ENCODE measurements around the gene PRUNE1. TPM values are rescaled to one million over a fixed set of nuclear protein-coding genes. Genes with fewer than 3 reads are reported as not detected.
A peak's percentile ranks its signal among the peaks of the same experiment; 100 is the strongest.

PRUNE1 gene, protein sequence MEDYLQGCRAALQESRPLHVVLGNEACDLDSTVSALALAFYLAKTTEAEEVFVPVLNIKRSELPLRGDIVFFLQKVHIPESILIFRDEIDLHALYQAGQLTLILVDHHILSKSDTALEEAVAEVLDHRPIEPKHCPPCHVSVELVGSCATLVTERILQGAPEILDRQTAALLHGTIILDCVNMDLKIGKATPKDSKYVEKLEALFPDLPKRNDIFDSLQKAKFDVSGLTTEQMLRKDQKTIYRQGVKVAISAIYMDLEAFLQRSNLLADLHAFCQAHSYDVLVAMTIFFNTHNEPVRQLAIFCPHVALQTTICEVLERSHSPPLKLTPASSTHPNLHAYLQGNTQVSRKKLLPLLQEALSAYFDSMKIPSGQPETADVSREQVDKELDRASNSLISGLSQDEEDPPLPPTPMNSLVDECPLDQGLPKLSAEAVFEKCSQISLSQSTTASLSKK
- 22.6 TPM for total RNA-seq

DNA sequence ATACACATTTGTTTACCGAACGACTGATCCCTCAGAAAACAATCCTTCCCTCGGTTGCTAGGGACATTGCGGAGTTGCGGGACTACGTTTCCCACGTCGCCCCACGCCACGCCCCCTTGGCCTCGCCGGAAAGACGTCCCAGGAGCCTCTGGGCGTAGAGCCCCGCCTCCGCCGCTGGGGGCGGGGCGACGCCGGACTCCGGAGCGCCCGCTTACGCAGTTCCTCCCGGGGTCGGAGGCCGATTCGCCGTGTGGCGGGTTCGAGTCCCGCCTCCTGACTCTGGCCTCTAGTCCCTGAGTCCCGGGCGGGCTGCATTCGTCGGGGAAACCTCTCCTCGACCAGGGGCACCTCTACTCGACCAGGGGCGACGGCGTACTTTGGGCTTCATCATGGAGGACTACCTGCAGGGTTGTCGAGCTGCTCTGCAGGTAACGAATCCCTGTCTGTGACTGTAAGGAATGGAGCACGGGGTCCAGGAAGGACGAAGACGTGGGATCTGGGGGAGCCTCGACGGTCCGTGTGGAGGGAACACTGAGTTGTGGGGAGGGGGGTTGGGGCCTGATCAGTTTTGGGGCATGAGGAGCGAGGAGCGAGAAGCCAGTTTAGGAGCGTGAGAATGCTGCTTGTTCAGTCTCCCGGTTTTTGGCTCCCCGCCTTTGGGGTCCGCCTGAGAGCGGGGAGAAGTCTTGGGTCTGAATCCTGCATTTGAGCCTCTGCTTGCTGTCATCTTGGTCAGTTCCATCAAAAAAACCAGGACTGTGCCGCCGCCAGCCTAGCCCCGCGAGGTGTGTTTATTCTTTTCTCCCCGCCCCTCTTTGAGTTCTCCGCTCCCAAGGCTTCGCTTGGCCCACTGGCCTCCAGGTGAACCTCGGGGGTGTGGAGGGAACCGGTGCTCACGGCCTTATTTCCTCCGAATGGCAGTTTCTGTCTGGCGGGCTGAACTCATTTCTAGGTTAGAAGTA lies at the start of gene PRUNE1:
PRUNE1 (plus strand) TSS at position 206 of the 962 bp plus-strand sequence; CDS start at position 390, 184 bp downstream.
- intact Hi-C loops (cut with DNase I) = no loop called here
- ATAC-seq = peak; percentile 96
- DNase-seq (ENCODE audit: low spot score) = peak; percentile 99

DNA sequence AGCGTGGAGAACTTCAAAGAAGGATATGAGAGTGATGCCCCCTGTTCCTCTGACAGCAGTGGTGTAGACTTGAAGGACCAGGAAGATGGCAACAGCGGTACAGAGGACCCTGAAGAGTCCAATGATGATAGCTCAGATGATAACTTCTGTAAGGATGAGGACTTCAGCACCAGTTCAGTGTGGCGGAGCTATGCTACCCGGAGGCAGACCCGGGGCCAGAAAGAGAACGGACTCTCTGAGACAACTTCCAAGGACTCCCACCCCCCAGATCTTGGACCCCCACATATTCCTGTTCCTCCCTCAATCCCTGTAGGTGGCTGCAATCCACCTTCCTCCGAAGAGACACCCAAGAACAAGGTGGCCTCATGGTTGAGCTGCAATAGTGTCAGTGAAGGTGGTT lies 47.6 kb upstream of the PRUNE1 start:
- DNase-seq (ENCODE audit: low spot score) (no peak), ATAC-seq (no peak)
- intact Hi-C loops (cut with DNase I) = no loop called here

DNA sequence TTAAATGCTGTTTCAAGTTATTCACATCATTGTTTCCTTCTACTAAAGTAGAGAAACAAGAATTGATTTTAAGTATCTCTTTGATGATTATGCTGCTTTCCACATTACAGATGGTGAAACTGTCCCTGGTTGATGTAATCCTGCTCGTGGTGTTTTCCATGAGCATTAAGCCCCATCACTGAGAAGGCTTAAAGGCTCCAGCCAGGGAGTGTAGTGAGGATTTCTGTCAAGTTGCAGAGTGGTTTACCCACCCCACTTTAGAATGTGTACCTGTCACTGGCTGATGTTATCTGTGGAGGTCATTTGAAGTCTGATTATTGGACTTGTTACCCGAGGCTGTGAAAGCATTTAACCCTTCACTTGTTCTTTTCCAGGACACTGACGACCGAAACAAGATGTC lies 46.5 kb upstream of the PRUNE1 start:
- ATAC-seq (no peak), DNase-seq (ENCODE audit: low spot score) (no peak)
- intact Hi-C loops (cut with DNase I) = no loop called here

DNA sequence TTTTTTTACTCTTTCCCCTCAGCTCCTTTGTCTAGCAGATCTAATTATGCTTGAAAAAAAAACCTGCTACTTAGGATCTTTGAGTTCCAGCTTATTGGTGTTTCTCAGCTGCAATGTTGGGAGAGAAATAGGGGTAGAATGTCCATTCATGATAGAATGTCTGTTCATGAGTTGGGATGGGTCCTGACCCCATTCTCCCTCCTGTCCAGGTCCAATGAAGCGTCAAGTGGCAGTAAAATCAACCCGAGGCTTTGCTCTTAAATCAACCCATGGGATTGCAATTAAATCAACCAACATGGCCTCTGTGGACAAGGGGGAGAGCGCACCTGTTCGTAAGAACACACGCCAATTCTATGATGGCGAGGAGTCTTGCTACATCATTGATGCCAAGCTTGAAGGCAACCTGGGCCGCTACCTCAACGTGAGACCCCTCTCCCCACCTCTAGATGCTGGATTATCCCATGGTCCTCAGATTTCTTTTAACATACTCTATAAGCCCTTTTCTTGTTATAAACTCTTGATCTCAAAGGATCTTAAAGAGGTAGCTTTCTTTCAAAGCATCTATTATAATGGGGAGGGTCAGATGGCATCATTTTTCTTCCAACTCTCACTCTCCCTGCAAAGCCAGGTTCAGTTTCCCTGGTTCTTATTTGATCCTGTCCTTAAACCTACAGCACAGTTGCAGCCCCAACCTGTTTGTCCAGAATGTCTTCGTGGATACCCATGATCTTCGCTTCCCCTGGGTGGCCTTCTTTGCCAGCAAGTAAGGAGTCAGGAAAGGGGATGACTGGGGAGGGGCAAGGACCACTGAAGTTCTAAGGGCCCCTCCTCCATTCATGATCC lies 44.7 kb upstream of the PRUNE1 start:
- ATAC-seq (no peak), DNase-seq (ENCODE audit: low spot score) (no peak)
- intact Hi-C loops (cut with DNase I) = no loop called here

DNA sequence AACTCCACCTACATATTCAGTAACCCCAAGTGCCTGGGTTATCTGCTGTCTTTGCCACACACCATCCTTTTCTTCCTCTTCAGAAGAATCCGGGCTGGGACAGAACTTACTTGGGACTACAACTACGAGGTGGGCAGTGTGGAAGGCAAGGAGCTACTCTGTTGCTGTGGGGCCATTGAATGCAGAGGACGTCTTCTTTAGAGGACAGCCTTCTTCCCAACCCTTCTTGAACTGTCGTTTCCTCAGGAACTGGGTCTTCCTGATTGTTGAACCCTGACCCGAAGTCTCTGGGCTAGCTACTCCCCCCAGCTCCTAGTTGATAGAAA lies 44.1 kb upstream of the PRUNE1 start:
- no peak for DNase-seq (ENCODE audit: low spot score)
- intact Hi-C loops (cut with DNase I) = no loop called here
- no peak for ATAC-seq

DNA sequence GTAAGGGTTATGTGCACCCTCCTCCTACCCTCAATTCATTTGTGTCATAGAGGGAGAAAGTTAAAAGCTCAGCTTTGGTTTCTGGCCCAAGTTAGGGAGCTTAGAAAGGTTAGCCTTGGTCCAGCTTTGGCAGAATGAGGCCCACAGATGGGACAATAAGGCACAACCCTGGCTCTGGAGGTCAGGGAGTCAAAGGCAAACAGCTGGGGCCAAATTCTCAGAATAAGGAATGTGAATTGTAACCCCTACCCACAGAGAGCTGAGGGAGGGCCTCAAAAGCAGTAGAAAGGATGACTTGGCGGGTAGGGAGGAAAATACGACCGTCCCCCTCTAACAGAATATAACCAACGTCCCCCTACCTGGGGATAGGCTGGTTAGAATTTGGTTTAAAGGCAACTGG lies 42.6 kb upstream of the PRUNE1 start:
- intact Hi-C loops (cut with DNase I) = no loop called here
- DNase-seq (ENCODE audit: low spot score) (no peak), ATAC-seq (no peak)

DNA sequence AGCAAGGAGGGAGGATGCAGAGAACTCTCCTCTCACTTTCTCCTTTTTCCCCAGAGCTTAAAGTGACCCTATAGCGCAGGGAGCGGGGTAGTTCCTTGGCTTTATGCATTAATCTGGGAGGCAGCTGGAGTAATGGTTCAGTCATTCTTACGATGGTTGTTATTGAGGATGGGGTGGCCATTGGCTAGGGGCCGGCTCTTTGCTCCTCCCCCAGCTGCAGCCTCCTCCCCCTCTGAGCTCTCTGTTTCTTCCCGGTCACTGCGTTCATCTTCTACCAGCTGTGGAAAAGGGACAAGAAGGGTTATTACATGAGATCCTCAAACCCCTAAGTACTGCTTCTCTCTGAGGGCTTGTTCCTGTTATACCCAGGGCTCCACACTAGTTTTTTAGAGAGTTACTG lies 42.2 kb upstream of the PRUNE1 start:
- no peak for DNase-seq (ENCODE audit: low spot score)
- no peak for ATAC-seq
- intact Hi-C loops (cut with DNase I) = no loop called here

DNA sequence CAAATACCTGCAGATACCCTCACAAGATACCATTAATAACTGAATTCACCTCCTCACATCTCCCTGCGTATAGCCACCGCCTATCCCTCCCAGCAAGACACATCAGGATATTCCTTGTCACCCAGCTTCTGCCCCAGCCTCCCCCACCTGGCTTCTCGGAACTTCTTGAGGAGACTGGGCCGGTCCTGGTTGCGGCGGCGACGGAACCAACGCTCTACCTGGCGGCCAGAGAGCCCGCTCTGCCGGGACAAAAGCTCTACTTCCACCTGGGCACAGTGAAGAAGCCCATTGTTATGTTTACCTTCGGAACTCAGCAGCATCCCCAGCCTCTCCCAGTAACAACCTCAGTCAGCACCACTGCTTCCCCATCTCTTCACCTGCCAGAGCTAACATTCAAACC lies 40.3 kb upstream of the PRUNE1 start:
- intact Hi-C loops (cut with DNase I) = no loop called here
- ATAC-seq (no peak), DNase-seq (ENCODE audit: low spot score) (no peak)

DNA sequence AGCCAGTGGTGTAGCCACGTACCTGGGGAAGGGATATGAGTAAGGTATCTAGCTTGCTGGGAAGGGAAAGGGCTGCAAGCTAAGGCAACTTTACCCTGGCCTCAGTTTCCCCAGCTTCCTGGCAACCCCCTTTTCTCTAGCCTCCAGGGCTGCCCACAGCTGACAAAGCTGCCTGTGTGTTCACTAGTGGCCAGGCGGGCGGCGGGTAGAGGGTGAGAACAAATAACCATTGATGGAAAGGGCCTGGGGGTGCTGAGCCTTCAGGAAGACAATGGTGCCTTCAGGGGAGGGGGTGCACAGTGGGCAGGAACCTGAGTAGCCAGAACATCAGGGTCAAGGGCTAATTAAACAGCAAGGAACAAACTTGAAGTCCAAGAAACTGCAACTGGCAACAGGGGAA lies 39.8 kb upstream of the PRUNE1 start:
- DNase-seq (ENCODE audit: low spot score) (no peak), ATAC-seq (no peak)
- intact Hi-C loops (cut with DNase I) = no loop called here

DNA sequence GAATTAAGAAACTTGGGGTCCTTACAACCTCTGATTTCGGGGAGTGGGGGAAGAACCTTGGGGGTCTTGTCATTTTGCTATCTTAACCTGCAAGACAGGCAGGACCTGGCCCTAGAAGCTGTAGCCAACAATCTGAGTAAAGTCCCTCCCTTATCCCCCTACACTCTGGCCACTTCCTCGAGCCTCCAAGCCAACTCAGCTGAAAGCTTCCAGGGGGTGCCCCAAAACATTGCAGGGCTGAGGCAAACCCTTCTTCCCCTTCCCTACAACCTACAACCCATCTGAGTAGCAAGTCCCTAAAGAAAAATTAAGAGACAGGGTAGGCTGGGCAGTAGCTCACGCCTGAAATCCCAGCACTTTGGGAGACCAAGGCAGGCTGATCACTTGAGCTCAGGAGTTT lies 38.6 kb upstream of the PRUNE1 start:
- ATAC-seq (no peak), DNase-seq (ENCODE audit: low spot score) (no peak)
- intact Hi-C loops (cut with DNase I) = no loop called here

DNA sequence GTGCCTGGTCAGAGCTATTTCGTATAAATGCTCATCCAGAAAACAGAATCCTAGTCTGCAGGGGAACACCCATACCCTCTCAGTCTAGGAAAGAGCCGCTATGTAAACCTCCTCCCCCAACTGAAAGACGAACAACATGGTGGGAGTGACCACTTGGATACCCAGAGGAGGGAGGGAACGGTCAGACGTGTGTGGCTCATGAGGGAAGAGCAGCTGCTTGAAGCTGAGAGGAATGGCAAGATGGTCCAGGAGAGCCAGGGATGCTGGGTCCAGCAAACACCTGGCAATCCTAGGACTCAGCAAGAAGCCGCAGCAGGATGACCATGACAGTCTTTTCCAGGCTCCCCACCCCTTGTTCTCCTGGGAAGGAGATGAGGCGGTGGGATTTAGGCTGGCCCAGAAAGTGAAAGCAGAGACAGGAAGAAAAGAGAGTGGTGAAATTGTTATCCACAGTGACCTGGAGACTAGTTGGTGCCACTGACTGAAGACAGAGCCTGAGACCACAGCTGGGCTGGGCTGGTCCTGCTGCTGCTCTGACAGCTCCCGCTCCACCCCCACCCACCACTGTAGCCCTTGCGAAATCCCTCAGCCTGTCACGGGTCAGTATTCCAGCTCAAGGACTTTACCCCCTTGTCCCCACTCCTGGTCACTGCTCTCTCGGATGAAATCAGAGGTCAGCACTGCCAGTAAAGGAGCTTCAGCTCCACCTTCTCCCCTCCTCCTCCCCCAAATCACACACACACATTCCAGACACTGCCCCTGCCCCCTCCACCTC lies 37.3 kb upstream of the PRUNE1 start:
- DNase-seq (ENCODE audit: low spot score) = peak; percentile 80
- peak; percentile 91 for ATAC-seq
- intact Hi-C loops (cut with DNase I) = no loop called here

DNA sequence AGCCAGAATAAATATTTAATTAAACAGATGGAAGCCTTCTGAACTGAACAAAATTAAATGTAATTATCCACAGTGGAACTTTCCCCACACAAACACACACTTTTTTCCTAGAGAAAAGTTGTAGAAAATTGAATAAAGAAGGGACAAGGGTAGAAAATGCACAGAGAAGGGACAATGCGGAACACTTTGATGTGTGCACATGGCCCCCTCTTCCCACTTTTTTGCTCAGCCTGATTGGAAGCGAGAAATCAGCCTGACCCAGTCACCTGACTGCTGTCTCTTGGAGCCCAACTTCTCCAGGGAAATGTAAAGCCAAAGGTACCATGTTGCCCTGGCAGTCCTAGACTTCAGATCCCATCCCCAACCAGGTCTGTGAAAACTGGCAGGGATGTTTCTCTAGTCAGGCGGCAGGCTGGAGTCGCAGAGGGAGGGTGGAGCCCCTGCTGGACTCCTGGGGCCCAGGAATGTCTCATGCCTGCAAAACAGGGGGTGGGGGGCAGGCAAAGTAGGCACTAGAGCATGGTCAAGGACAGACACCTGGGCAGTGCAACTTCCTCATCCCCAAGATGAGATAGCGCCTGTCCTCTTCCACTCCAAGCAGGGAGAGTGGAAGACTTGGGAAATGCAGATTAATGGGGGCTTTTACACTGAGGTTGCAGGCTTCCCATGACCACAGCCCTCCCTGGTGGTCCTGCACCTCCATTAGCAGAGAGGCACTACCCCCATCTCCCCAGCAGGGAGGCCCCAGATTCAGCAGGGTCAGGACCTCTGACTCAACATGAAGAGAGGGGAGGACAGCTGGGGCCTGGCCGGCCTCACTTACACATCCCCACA lies 36.4 kb upstream of the PRUNE1 start:
- DNase-seq (ENCODE audit: low spot score) = no peak
- intact Hi-C loops (cut with DNase I) = no loop called here
- ATAC-seq = no peak

DNA sequence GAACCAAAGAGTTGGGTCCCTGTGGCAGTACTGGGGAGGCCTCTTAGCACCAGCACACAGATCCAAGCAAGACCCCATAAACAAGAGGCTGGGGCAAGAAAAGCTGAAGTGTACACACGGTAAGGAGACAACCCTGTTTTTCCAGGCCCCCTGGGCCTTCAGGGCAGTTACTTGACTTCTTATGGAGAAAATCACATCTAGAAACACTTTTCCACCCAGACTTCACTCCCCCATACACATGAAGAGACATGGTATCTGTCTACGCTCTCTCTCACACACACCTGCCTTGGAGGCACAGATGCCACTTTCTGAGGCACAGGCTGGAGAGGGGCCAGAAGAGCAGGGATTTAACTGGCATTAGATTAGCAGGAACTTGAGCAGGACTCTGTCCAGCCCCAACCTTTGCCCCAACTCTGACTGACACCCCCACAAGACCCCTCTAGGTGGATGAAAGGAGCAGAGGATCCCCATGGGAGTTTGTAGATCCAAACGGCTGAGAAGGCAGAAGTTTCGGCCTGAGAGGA lies 35.8 kb upstream of the PRUNE1 start:
- no peak for ATAC-seq
- DNase-seq (ENCODE audit: low spot score) = no peak
- intact Hi-C loops (cut with DNase I) = no loop called here

DNA sequence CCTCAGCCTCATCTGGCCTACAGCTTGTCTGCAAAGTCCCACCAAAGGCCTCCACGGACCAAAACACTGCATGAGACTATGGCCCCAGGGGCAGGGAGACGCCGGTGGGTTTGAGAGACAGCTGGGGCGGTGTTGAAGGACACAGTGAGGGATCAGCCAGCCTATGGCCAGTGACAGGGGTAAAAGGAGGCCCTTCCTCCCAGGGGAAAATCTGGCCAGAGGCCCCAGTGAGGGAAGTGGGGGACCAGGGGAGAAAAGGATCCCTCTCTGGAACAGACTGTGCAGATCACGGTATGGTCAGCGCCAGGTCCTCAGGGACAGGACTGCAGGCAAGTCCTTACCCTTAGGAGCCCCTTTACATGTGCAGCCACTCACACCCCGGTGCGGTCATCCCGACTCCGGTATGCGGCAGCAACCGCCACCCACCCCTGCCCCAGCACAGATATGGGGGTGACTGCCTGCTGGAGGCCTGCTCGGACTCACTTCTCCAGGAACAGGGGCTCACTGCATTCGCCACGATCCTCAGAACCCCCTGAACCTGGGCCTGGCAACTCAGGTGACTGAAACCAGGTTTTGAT lies 34.9 kb upstream of the PRUNE1 start:
- ATAC-seq = no peak
- intact Hi-C loops (cut with DNase I) = no loop called here
- no peak for DNase-seq (ENCODE audit: low spot score)

DNA sequence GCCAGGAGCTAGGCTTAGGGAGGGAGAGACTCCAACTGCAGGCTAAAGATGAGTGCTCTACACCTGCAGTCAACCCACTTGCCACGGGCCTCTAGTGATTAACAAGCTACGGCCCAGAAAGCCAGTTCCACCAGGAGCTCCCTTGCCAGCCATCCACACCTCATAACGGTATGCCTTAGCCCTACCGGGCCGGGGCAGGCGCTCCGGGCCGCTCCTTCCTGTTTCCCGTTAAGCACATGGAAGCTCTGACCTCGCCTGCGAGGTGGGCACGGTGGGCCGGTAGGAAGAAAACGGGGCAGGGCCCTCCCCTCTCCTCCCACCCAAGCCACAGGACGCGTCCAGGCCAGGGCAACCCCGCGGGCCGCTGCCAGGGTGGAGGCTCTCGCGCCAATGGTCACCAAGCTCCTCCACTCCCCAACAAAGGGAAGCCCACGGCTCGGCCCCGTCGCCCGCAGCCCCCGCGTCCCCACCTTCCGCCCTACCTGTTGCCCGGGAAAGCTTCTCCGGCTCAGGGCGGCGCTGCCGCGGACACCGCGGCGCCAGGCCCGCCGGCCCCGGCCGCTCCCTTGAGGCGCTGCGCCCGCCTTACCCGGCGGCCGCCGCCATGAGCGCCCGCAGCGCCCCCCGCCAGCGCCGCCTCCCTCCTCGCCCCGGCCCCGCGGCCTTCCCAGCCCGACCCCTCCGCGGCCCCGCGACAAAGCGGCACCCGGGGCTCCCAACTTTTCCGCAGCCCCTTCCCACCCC lies 34.2 kb upstream of the PRUNE1 start:
- DNase-seq (ENCODE audit: low spot score) (peak; percentile 72), ATAC-seq (peak; percentile 1)
- intact Hi-C loops (cut with DNase I) = no loop called here
